ENCODE results near the gene SLC22A7.
"Not testable (repeated sequence)": the region's sequence is repeated elsewhere in the genome, so short reads cannot be mapped to it uniquely, and the experiment has no call there.

Gene SLC22A7

DNA sequence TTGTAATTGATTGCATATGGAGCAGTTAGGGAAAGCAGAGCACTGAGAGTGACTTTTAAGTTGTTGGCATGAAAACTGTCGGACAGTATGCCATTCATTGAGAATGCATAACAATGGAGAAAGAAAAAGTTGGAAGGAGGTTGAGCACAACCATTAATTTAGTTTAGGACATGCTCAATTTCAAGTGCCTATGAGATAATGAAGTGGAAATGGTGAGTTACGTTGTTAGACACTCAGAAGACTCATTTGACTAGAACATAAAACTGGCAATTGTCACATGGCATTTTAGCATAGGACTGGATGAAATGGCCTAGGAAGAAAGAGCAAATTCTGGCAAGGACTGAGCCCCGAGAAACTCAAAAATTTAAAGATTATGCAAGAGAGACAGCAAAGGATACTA, 49.4 kb downstream of the SLC22A7 start:
- DNase-seq, result no peak

DNA sequence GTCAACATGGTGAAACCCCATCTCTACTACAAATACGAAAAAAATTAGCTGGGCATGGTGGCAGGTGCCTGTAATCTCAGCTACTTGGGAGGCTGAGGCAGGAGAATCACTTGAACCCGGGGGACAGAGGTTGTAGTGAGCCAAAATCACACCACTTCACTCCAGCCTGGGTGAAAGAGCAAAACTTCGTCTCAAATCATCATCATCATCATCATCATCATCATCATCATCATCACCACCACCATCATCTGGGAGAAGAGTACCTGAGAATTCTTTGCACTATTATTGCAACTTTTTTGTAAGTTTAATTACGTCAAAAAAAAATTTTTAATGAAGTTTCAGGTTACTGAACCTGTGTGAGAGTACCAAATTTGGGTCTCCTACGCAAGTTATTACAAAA, 53.9 kb downstream of the SLC22A7 start:
- DNase-seq, result not testable (repeated sequence)

Measured in activated CD8-positive, alpha-beta memory T cell treated with anti-CD3 and anti-CD28 coated beads, Interleukin-2, amount 50 U/mL, for 4 hours (primary cell).